Lower leg skin (tissue), 3 donors: ENCODE results near the gene TPRX1.

Source experiments
- CTCF ChIP-seq, 3 donors: fragments of 450-650 bp; IDR thresholded peaks; one replicate each; pipeline ENCODE4 v1.5.1; 2016; ENCODE audit warnings: antibody characterized with exemption in 3 of 3, mild to moderate bottlenecking in 3 of 3, moderate library complexity in 2 of 3
- POLR2A ChIP-seq, 2 donors: fragments of 450-650 bp; IDR thresholded peaks; one replicate each; pipeline ENCODE4 v1.6.1; 2016 to 2017; ENCODE audit warnings: antibody characterized with exemption in 2 of 2, mild to moderate bottlenecking in 1 of 2, moderate library complexity in 1 of 2

GRCh38 chr19:47821460-47822020, 17.2 kb upstream of the TPRX1 start, which contains the start of gene CRX:
- TF ChIP-seq CTCF (IDR thresholded peaks at IDR 0.05): no peak
- TF ChIP-seq POLR2A (IDR thresholded peaks at IDR 0.05): no peak
